ENCODE data around the gene FAM187B. TPM values are rescaled to one million over a fixed set of nuclear protein-coding genes. Genes with fewer than 3 reads are reported as not detected.

The FAM187B gene
- total RNA-seq, 1 donor from 2014 or later: not detected

GRCh38 chr19:35216833-35217648, 11.5 kb downstream of the FAM187B start:
- Mint-ChIP-seq H3K36me3 (ENCODE audit: low read depth) (no peaks in the 10 kb centered on the region), H3K9me3 (ENCODE audit: low read depth) (peaks cover 2% of the 10 kb centered on the region), H3K4me1 (ENCODE audit: low read depth) (peaks cover 11% of the 10 kb centered on the region), H3K27me3 (ENCODE audit: low read depth) (no peaks in the 10 kb centered on the region), H3K4me3 (ENCODE audit: unreplicated experiment) (no peak overlapping the region), H3K27ac (ENCODE audit: unreplicated experiment) (no peak overlapping the region)
- DNase-seq (ENCODE audit: low spot score): no peak
- no peak for TF ChIP-seq CTCF (IDR thresholded peaks at IDR 0.05)

GRCh38 chr19:35216016-35216832, 12.3 kb downstream of the FAM187B start:
- Mint-ChIP-seq H3K4me1 (ENCODE audit: low read depth) (peaks cover 11% of the 10 kb centered on the region), H3K27ac (ENCODE audit: unreplicated experiment) (no peak overlapping the region), H3K4me3 (ENCODE audit: unreplicated experiment) (no peak overlapping the region), H3K27me3 (ENCODE audit: low read depth) (no peaks in the 10 kb centered on the region), H3K36me3 (ENCODE audit: low read depth) (no peaks in the 10 kb centered on the region), H3K9me3 (ENCODE audit: low read depth) (peaks cover 2% of the 10 kb centered on the region)
- TF ChIP-seq CTCF (IDR thresholded peaks at IDR 0.05): no peak
- no peak for DNase-seq (ENCODE audit: low spot score)

- Mint-ChIP-seq H3K27me3 (ENCODE audit: low read depth) (peaks cover 2% of the 10 kb centered on the region), H3K27ac (ENCODE audit: unreplicated experiment) (no peak overlapping the region), H3K4me3 (ENCODE audit: unreplicated experiment) (no peak overlapping the region), H3K4me1 (ENCODE audit: low read depth) (peaks cover 11% of the 10 kb centered on the region), H3K9me3 (ENCODE audit: low read depth) (peaks cover 2% of the 10 kb centered on the region), H3K36me3 (ENCODE audit: low read depth) (no peaks in the 10 kb centered on the region)
- no peak for TF ChIP-seq CTCF (IDR thresholded peaks at IDR 0.05)
- DNase-seq (ENCODE audit: low spot score): no peak
Measured at GRCh38 chr19:35214766-35215422, 13.6 kb downstream of the FAM187B start.

- H3K36me3 Mint-ChIP-seq (ENCODE audit: low read depth): no peaks in the 10 kb centered on the region
- no peak for TF ChIP-seq CTCF (IDR thresholded peaks at IDR 0.05)
- H3K27me3 Mint-ChIP-seq (ENCODE audit: low read depth): peaks cover 2% of the 10 kb centered on the region
- H3K9me3 Mint-ChIP-seq (ENCODE audit: low read depth): peaks cover 2% of the 10 kb centered on the region
- peaks cover 11% of the 10 kb centered on the region for H3K4me1 Mint-ChIP-seq (ENCODE audit: low read depth)
- DNase-seq (ENCODE audit: low spot score): no peak
- H3K27ac Mint-ChIP-seq (ENCODE audit: unreplicated experiment): peak overlapping the region; percentile 63
- no peak overlapping the region for H3K4me3 Mint-ChIP-seq (ENCODE audit: unreplicated experiment)
Measured at GRCh38 chr19:35213663-35214632, 14.6 kb downstream of the FAM187B start.

All from chondrocyte (in vitro differentiated cells).